Naive B cell (primary cell): Measurements from ENCODE around the gene CTRB1. TPM values are rescaled to one million over a fixed set of nuclear protein-coding genes. Genes with fewer than 3 reads are reported as not detected.
A peak's percentile ranks its signal among the peaks of the same experiment; 100 is the strongest.
"Not testable (repeated sequence)": the region's sequence is repeated elsewhere in the genome, so short reads cannot be mapped to it uniquely, and the experiment has no call there.

Experiments used
- ATAC-seq, 2 donors: fragments of 150-1000 bp; cut with Tn5 transposase; 2 replicates each; pipeline ENCODE4 v1.10.0; 2021; ENCODE audit warnings: low read depth in 2 of 2, mild to moderate bottlenecking in 2 of 2, moderate library complexity in 2 of 2
- DNase-seq: peaks from one replicate; pipeline ENCODE4 v3.0.0; 2022
- H3K27ac Mint-ChIP-seq, 6 donors: one replicate each; pipeline ENCODE4 v1.8.0; 2020 to 2022; ENCODE audit warnings: mild to moderate bottlenecking in 6 of 6, mixed read lengths in 6 of 6, moderate library complexity in 5 of 6, inconsistent platforms in 2 of 6
- H3K27me3 Mint-ChIP-seq, 3 donors: one replicate each; pipeline ENCODE4 v1.8.0; 2021 to 2022; ENCODE audit warnings: mixed read lengths in 3 of 3, mild to moderate bottlenecking in 1 of 3
- H3K36me3 Mint-ChIP-seq, 2 donors: one replicate each; pipeline ENCODE4 v1.8.0; 2020 to 2022; ENCODE audit warnings: mixed read lengths in 2 of 2, inconsistent platforms in 1 of 2, mild to moderate bottlenecking in 1 of 2
- H3K4me1 Mint-ChIP-seq, 3 donors: one replicate each; pipeline ENCODE4 v1.8.0; 2020 to 2022; ENCODE audit warnings: mixed read lengths in 3 of 3, inconsistent platforms in 1 of 3, mild to moderate bottlenecking in 1 of 3, moderate library complexity in 1 of 3
- H3K4me3 Mint-ChIP-seq, 8 donors: one replicate each; pipeline ENCODE4 v1.8.0; 2020 to 2022; ENCODE audit warnings: mild to moderate bottlenecking in 8 of 8, mixed read lengths in 8 of 8, moderate library complexity in 8 of 8, inconsistent platforms in 2 of 8
- H3K9me3 Mint-ChIP-seq, 7 donors: one replicate each; pipeline ENCODE4 v1.8.0; 2020 to 2022; ENCODE audit warnings: mixed read lengths in 7 of 7, mild to moderate bottlenecking in 5 of 7, inconsistent platforms in 2 of 7, moderate library complexity in 1 of 7
- polyA plus RNA-seq, 6 donors: library from polyadenylated mRNA; unstranded; fragments of 300-500 nt; fragmentation: Illumina TruSeq; gene quantifications; one replicate each; pipeline ENCODE4 v1.2.3, GENCODE V29; 2021; ENCODE audit warnings: low read depth in 6 of 6

The CTRB1 gene
- polyA plus RNA-seq, 6 donors from 2014 or later, result not detected

DNA sequence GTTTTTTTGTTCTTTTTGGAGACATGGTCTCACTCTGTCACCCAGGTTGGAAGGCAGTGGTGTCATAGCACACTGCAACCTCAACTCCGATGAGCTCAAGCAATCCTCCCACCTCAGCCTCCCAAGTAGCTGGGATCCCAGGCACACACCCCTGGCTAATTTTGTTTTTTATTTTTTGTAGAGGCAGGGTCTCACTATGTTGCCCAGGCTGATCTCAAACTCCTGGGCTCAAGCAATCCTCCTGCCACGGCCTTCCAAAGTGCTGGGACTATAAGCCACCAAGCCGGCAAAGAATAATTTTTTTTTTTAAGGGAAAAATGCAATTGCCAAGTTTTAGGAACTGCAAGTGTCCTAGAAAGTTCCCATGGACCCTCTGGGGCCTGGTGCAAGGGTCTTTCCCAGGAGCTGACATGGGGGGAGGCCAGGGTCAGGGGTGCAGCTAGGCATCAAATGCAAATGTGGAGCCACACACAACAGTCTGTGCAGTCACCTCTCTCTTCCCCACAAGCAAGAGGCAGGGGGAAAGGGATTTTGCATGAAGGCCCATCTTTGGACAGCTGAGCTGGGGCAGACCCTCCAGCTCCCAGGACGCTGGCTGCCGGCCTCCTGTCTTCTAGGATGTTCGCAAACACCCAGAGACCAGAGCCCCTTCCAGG lies 52.8 kb downstream of the CTRB1 start:
- Mint-ChIP-seq H3K36me3 (peaks cover 0 to 3% of the 10 kb centered on the region in 2 donors), H3K27ac (peak overlapping the region in 1 of 6 donors; percentile 60), H3K4me3 (no peak overlapping the region), H3K27me3 (peaks cover 24 to 58% (median 46%) of the 10 kb centered on the region in 3 donors), H3K9me3 (peaks cover 0 to 2% (median 0%) of the 10 kb centered on the region in 7 donors), H3K4me1 (peaks cover under 1 to 1% (median under 1%) of the 10 kb centered on the region in 3 donors)
- ATAC-seq (no peak), DNase-seq (no peak)

DNA sequence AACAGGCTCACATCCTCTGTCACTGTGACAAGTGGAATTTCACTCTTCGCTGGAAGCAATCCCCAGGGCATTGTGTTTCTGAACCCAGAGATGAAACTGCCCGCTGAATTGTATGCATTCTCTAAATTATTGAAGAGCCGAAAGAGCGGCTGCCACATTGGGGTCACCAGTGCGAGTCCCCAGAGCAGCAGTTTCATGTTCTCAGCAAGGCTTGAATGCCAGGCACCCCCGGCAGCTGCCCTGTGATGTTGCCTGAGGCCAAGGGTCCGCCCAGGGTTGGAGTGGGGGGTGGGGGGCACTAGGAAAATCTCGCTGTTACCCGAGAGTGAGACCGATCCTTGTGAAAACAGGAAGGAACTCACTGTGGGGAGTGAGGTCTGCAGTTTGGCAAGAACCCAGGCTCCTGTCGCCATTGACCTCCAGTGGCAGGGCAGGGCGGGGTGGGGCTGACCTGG lies 53.3 kb downstream of the CTRB1 start:
- H3K36me3 Mint-ChIP-seq, result peaks cover 0 to 3% of the 10 kb centered on the region in 2 donors

DNA sequence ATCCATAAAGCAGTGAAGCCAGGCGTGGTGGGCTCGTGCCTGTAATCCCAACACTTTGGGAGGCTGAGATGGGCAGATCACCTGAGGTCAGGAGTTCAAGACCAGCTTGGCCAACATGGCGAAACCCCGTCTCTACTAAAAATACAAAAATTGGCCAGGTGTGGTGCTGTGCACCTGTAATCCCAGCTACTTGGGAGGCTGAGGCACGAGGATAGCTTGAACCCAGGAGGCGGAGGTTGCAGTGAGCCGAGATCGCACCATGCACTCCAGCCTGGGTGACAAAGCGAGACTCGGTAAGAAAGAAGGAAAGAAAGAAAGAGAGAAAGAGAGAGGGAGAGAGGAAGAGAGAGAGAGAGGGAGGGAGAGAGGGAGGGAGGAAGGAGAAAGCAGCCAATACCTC lies 53.8 kb downstream of the CTRB1 start:
- not testable (repeated sequence) for ATAC-seq, H3K27ac Mint-ChIP-seq, DNase-seq, H3K4me3 Mint-ChIP-seq, H3K36me3 Mint-ChIP-seq, H3K9me3 Mint-ChIP-seq, H3K4me1 Mint-ChIP-seq
- peaks cover 24 to 55% (median 41%) of the 10 kb centered on the region in 3 donors for H3K27me3 Mint-ChIP-seq

More for the DNA sequence above, 53.3 kb downstream of the CTRB1 start:
- Mint-ChIP-seq H3K27me3 (peaks cover 24 to 55% (median 42%) of the 10 kb centered on the region in 3 donors), H3K27ac (no peak overlapping the region), H3K4me3 (no peak overlapping the region), H3K9me3 (peaks cover 0 to 2% (median 0%) of the 10 kb centered on the region in 7 donors), H3K4me1 (no peaks in the 10 kb centered on the region)
- no peak for DNase-seq
- ATAC-seq, result no peak

DNA sequence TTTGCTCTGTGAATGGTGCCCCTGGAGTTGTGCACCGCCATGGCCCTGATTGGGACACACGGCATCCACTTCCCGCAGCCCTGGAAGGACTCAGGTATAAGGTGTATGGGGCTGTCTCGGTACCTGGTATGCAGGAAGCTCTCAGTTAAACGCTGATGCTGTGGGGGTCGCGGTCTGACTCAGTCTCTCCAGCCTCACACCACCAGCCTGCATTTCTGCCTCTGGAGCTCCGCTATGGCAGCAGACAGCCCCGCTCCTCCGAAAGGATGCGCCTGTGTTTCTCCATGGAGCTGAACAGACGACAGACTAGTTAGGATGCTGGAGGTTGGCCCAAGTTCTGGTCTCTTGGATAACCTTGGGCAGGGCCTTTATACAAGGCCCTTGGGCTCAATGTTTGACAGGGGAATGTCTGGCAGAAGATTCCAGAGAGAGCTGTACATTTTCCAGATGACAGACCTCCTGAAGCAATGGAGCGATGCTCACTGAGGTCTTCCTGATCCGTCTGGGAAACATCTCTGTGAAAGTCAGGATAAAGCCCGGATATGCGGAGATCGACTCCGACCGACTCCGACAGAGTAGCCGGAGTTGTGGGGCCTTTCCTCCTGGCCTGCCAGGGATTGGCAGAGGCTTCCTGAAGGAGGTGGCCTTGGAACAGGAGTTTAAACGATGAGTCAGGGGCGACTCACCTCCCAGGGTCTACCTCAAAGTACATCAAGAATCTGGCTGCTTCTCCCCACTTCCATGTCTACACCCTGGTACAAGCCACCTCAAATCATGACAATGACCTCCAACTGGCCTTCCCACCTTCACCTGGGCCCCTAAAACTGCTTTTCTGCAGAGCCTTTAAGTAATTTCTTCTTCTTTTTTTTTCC lies 54.5 kb downstream of the CTRB1 start:
- Mint-ChIP-seq H3K27me3 (peaks cover 21 to 51% (median 42%) of the 10 kb centered on the region in 3 donors), H3K4me1 (no peaks in the 10 kb centered on the region), H3K27ac (peak overlapping the region in 1 of 6 donors; percentile 26), H3K36me3 (peaks cover 0 to 3% of the 10 kb centered on the region in 2 donors), H3K9me3 (peaks cover 0 to 5% (median 2%) of the 10 kb centered on the region in 7 donors), H3K4me3 (peak overlapping the region in 1 of 8 donors; percentile 60)
- DNase-seq (no peak), ATAC-seq (no peak)

Other genes with a start within 250 kb of the CTRB1 start
- 10 to 100 TPM in 5 of 6 donors, 1 to 10 TPM in 1; 9.9 to 13.2 (median 12.3) TPM for gene WDR59, start 233.9 kb upstream of the CTRB1 start, polyA plus RNA-seq
- 1 to 10 TPM in 1 of 6 donors, not detected in 5; 1.1 TPM for gene ZNRF1, start 220.0 kb upstream of the CTRB1 start, polyA plus RNA-seq
- not detected for gene LDHD, start 102.2 kb upstream of the CTRB1 start, polyA plus RNA-seq
- 10 to 100 TPM in 3 of 6 donors, 1 to 10 TPM in 3; 6.5 to 19.3 (median 10.0) TPM for gene ZFP1, start 70.5 kb upstream of the CTRB1 start, polyA plus RNA-seq
- not detected for gene CTRB2, start 11.8 kb upstream of the CTRB1 start, polyA plus RNA-seq
- gene BCAR1, start 32.6 kb downstream of the CTRB1 start, polyA plus RNA-seq, result not detected
- gene CFDP1, start 214.5 kb downstream of the CTRB1 start, polyA plus RNA-seq, result 10 to 100 TPM; 22.6 to 36.3 (median 31.6) TPM
- gene TMEM170A, start 245.7 kb downstream of the CTRB1 start, polyA plus RNA-seq, result 10 to 100 TPM; 37.3 to 51.2 (median 44.6) TPM